ENCODE measurements around the gene KDM4C.

KDM4C gene

GRCh38 chr9:6996061-6996854, 238.5 kb downstream of the KDM4C start:
- no peak overlapping the region for H3K27ac ChIP-seq (ENCODE audit: low read depth, low read length)
- no peaks in the 10 kb centered on the region for H3K79me2 ChIP-seq (ENCODE audit: control insufficient read depth, insufficient read depth, low read length, unreplicated experiment)

GRCh38 chr9:6997330-6997729, 239.6 kb downstream of the KDM4C start:
- Histone ChIP-seq H3K27ac (ENCODE audit: low read depth, low read length) (no peak overlapping the region), H3K4me3 (ENCODE audit: low read depth, low read length) (no peak overlapping the region), H2AFZ (ENCODE audit: low read length, unreplicated experiment) (no peak overlapping the region), H3K79me2 (ENCODE audit: control insufficient read depth, insufficient read depth, low read length, unreplicated experiment) (no peaks in the 10 kb centered on the region), H3K27me3 (ENCODE audit: insufficient read depth, low read length) (no peaks in the 10 kb centered on the region), H3K36me3 (ENCODE audit: insufficient read depth, low read length) (no peaks in the 10 kb centered on the region), H3K4me1 (ENCODE audit: control insufficient read depth, insufficient read depth, low read length, unreplicated experiment) (no peaks in the 10 kb centered on the region)

More at GRCh38 chr9:6996061-6996854, 238.5 kb downstream of the KDM4C start:
- H3K4me1 ChIP-seq (ENCODE audit: control insufficient read depth, insufficient read depth, low read length, unreplicated experiment), result no peaks in the 10 kb centered on the region
- no peaks in the 10 kb centered on the region for H3K36me3 ChIP-seq (ENCODE audit: insufficient read depth, low read length)
- no peak overlapping the region for H3K4me3 ChIP-seq (ENCODE audit: low read depth, low read length)
- no peak overlapping the region for H2AFZ ChIP-seq (ENCODE audit: low read length, unreplicated experiment)
- no peaks in the 10 kb centered on the region for H3K27me3 ChIP-seq (ENCODE audit: insufficient read depth, low read length)

- Histone ChIP-seq H3K79me2 (ENCODE audit: control insufficient read depth, insufficient read depth, low read length, unreplicated experiment) (no peaks in the 10 kb centered on the region), H3K4me3 (ENCODE audit: low read depth, low read length) (no peak overlapping the region), H2AFZ (ENCODE audit: low read length, unreplicated experiment) (no peak overlapping the region), H3K36me3 (ENCODE audit: insufficient read depth, low read length) (no peaks in the 10 kb centered on the region), H3K27ac (ENCODE audit: low read depth, low read length) (no peak overlapping the region), H3K27me3 (ENCODE audit: insufficient read depth, low read length) (no peaks in the 10 kb centered on the region), H3K4me1 (ENCODE audit: control insufficient read depth, insufficient read depth, low read length, unreplicated experiment) (no peaks in the 10 kb centered on the region)
These were observed 242.0 kb downstream of the KDM4C start for GRCh38 chr9:6999794-7000193.

- Histone ChIP-seq H3K79me2 (ENCODE audit: control insufficient read depth, insufficient read depth, low read length, unreplicated experiment) (no peaks in the 10 kb centered on the region), H3K4me3 (ENCODE audit: low read depth, low read length) (no peak overlapping the region), H3K27me3 (ENCODE audit: insufficient read depth, low read length) (no peaks in the 10 kb centered on the region), H3K4me1 (ENCODE audit: control insufficient read depth, insufficient read depth, low read length, unreplicated experiment) (no peaks in the 10 kb centered on the region), H2AFZ (ENCODE audit: low read length, unreplicated experiment) (no peak overlapping the region), H3K36me3 (ENCODE audit: insufficient read depth, low read length) (0 out of 2 replicates have a peak, but pooled peaks cover 3% of the 10 kb centered on the region), H3K27ac (ENCODE audit: low read depth, low read length) (no peak overlapping the region)
These were observed 243.8 kb downstream of the KDM4C start for GRCh38 chr9:7001571-7001970.

- H3K36me3 ChIP-seq (ENCODE audit: insufficient read depth, low read length), result peaks cover 12% of the 10 kb centered on the region
- no peak overlapping the region for H2AFZ ChIP-seq (ENCODE audit: low read length, unreplicated experiment)
- no peaks in the 10 kb centered on the region for H3K79me2 ChIP-seq (ENCODE audit: control insufficient read depth, insufficient read depth, low read length, unreplicated experiment)
- no peak overlapping the region for H3K27ac ChIP-seq (ENCODE audit: low read depth, low read length)
- H3K4me3 ChIP-seq (ENCODE audit: low read depth, low read length), result no peak overlapping the region
- no peaks in the 10 kb centered on the region for H3K4me1 ChIP-seq (ENCODE audit: control insufficient read depth, insufficient read depth, low read length, unreplicated experiment)
- H3K27me3 ChIP-seq (ENCODE audit: insufficient read depth, low read length), result no peaks in the 10 kb centered on the region
These were observed 246.1 kb downstream of the KDM4C start for GRCh38 chr9:7003861-7004260.

- Histone ChIP-seq H3K36me3 (ENCODE audit: insufficient read depth, low read length) (peaks cover 19% of the 10 kb centered on the region), H3K4me1 (ENCODE audit: control insufficient read depth, insufficient read depth, low read length, unreplicated experiment) (no peaks in the 10 kb centered on the region), H3K79me2 (ENCODE audit: control insufficient read depth, insufficient read depth, low read length, unreplicated experiment) (no peaks in the 10 kb centered on the region), H2AFZ (ENCODE audit: low read length, unreplicated experiment) (no peak overlapping the region), H3K4me3 (ENCODE audit: low read depth, low read length) (no peak overlapping the region), H3K27me3 (ENCODE audit: insufficient read depth, low read length) (no peaks in the 10 kb centered on the region), H3K27ac (ENCODE audit: low read depth, low read length) (no peak overlapping the region)
These were observed 248.6 kb downstream of the KDM4C start for GRCh38 chr9:7006417-7006816.

- H3K27me3 ChIP-seq (ENCODE audit: insufficient read depth, low read length), result no peaks in the 10 kb centered on the region
- no peaks in the 10 kb centered on the region for H3K79me2 ChIP-seq (ENCODE audit: control insufficient read depth, insufficient read depth, low read length, unreplicated experiment)
- no peak overlapping the region for H2AFZ ChIP-seq (ENCODE audit: low read length, unreplicated experiment)
- H3K27ac ChIP-seq (ENCODE audit: low read depth, low read length), result no peak overlapping the region
- no peak overlapping the region for H3K4me3 ChIP-seq (ENCODE audit: low read depth, low read length)
- H3K36me3 ChIP-seq (ENCODE audit: insufficient read depth, low read length), result peaks cover 19% of the 10 kb centered on the region
- H3K4me1 ChIP-seq (ENCODE audit: control insufficient read depth, insufficient read depth, low read length, unreplicated experiment), result no peaks in the 10 kb centered on the region
These were observed 250.6 kb downstream of the KDM4C start for GRCh38 chr9:7008411-7008810.

GRCh38 chr9:7009065-7009464, 251.3 kb downstream of the KDM4C start:
- Histone ChIP-seq H2AFZ (ENCODE audit: low read length, unreplicated experiment) (no peak overlapping the region), H3K27me3 (ENCODE audit: insufficient read depth, low read length) (no peaks in the 10 kb centered on the region), H3K4me1 (ENCODE audit: control insufficient read depth, insufficient read depth, low read length, unreplicated experiment) (no peaks in the 10 kb centered on the region), H3K27ac (ENCODE audit: low read depth, low read length) (no peak overlapping the region), H3K36me3 (ENCODE audit: insufficient read depth, low read length) (peaks cover 19% of the 10 kb centered on the region), H3K4me3 (ENCODE audit: low read depth, low read length) (no peak overlapping the region), H3K79me2 (ENCODE audit: control insufficient read depth, insufficient read depth, low read length, unreplicated experiment) (no peaks in the 10 kb centered on the region)

GRCh38 chr9:7011395-7012067, 253.8 kb downstream of the KDM4C start:
- H3K79me2 ChIP-seq (ENCODE audit: control insufficient read depth, insufficient read depth, low read length, unreplicated experiment), result no peaks in the 10 kb centered on the region
- no peak overlapping the region for H3K4me3 ChIP-seq (ENCODE audit: low read depth, low read length)
- H3K27ac ChIP-seq (ENCODE audit: low read depth, low read length), result no peak overlapping the region
- no peaks in the 10 kb centered on the region for H3K4me1 ChIP-seq (ENCODE audit: control insufficient read depth, insufficient read depth, low read length, unreplicated experiment)
- peaks cover 16% of the 10 kb centered on the region for H3K36me3 ChIP-seq (ENCODE audit: insufficient read depth, low read length)
- H2AFZ ChIP-seq (ENCODE audit: low read length, unreplicated experiment), result no peak overlapping the region
- H3K27me3 ChIP-seq (ENCODE audit: insufficient read depth, low read length), result no peaks in the 10 kb centered on the region

GRCh38 chr9:7027996-7028395, 270.2 kb downstream of the KDM4C start:
- Histone ChIP-seq H3K4me1 (ENCODE audit: control insufficient read depth, insufficient read depth, low read length, unreplicated experiment) (no peaks in the 10 kb centered on the region), H3K4me3 (ENCODE audit: low read depth, low read length) (no peak overlapping the region), H3K36me3 (ENCODE audit: insufficient read depth, low read length) (no peaks in the 10 kb centered on the region), H2AFZ (ENCODE audit: low read length, unreplicated experiment) (no peak overlapping the region), H3K79me2 (ENCODE audit: control insufficient read depth, insufficient read depth, low read length, unreplicated experiment) (no peaks in the 10 kb centered on the region), H3K27me3 (ENCODE audit: insufficient read depth, low read length) (no peaks in the 10 kb centered on the region), H3K27ac (ENCODE audit: low read depth, low read length) (no peak overlapping the region)

- no peak overlapping the region for H3K4me3 ChIP-seq (ENCODE audit: low read depth, low read length)
- H3K36me3 ChIP-seq (ENCODE audit: insufficient read depth, low read length), result no peaks in the 10 kb centered on the region
- H3K27me3 ChIP-seq (ENCODE audit: insufficient read depth, low read length), result no peaks in the 10 kb centered on the region
- no peak overlapping the region for H3K27ac ChIP-seq (ENCODE audit: low read depth, low read length)
- no peaks in the 10 kb centered on the region for H3K79me2 ChIP-seq (ENCODE audit: control insufficient read depth, insufficient read depth, low read length, unreplicated experiment)
- H2AFZ ChIP-seq (ENCODE audit: low read length, unreplicated experiment), result no peak overlapping the region
- H3K4me1 ChIP-seq (ENCODE audit: control insufficient read depth, insufficient read depth, low read length, unreplicated experiment), result no peaks in the 10 kb centered on the region
These were observed 270.8 kb downstream of the KDM4C start for GRCh38 chr9:7028591-7028990.
